A673 (cell line): ENCODE measurements around the gene INPP4B.

Experiments used
- EZH2 ChIP-seq: fragments of 200-600 bp; sonication (generic); IDR thresholded peaks from 2 replicates; pipeline ENCODE4 v1.6.1; 2017; ENCODE audit warnings: borderline replicate concordance, low read depth, mild to moderate bottlenecking, mixed read lengths, antibody characterized with exemption, low read length; ENCODE audit not compliant: poor library complexity, severe bottlenecking
- TF ChIP-seq, protein P1 (sequence below): fragments of 300-800, 200-600 bp; sonication (generic); conservative IDR thresholded peaks from 2 replicates; pipeline ENCODE4 v1.5.1; 2017; ENCODE audit warnings: low read depth, mild to moderate bottlenecking, antibody characterized with exemption, low read length, moderate library complexity, mixed read lengths

DNA sequence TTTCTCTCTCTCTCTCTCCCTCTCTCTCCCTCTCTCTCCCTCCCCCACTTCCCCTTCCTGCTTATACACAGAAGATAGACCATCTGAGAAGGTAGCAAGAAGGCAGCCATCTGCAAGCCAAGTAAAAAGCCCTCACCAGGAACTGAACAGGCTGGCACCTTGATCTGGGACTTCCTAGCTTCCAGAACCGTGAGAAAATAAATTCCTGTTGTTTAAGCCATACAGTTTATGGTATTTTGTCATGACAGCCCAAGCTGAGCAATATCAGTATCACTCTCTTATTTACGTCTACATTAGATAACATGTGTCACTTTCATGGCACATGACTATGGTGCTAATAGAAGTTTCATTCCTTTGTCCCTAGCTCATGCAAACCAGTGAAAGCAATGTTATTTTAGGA is 581.1 kb downstream of the INPP4B start:
- TF ChIP-seq, protein P1, sequence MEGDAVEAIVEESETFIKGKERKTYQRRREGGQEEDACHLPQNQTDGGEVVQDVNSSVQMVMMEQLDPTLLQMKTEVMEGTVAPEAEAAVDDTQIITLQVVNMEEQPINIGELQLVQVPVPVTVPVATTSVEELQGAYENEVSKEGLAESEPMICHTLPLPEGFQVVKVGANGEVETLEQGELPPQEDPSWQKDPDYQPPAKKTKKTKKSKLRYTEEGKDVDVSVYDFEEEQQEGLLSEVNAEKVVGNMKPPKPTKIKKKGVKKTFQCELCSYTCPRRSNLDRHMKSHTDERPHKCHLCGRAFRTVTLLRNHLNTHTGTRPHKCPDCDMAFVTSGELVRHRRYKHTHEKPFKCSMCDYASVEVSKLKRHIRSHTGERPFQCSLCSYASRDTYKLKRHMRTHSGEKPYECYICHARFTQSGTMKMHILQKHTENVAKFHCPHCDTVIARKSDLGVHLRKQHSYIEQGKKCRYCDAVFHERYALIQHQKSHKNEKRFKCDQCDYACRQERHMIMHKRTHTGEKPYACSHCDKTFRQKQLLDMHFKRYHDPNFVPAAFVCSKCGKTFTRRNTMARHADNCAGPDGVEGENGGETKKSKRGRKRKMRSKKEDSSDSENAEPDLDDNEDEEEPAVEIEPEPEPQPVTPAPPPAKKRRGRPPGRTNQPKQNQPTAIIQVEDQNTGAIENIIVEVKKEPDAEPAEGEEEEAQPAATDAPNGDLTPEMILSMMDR = no peak
- no peak for TF ChIP-seq EZH2
